ENCODE data around the gene NMD3.

DNA sequence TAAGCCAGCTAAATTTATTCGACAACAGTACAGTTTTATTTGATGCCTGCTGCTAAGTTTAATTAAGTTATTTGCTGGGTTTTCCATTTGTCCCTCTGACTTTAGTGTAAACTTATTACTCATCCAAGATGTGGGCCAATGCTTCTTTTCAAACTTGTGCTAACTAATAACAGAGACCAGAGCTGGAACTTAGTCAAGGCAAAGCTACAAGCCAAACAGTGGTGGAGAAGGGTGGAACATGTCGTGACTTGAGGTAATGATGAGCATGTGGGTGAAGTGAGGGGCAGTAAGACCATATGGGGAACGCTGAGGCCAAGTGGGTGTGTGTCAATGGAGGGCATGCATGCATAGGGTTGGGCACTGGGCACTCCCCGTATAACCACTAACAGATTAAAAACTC, 63.9 kb downstream of the NMD3 start:
- TF ChIP-seq POLR2AphosphoS5 (IDR thresholded peaks at IDR 0.05; ENCODE audit: low read depth, low read length) (no peak), POLR2A (IDR thresholded peaks at IDR 0.05; ENCODE audit: low read depth, low read length) (no peak), TAF1 (IDR thresholded peaks at IDR 0.05; ENCODE audit: borderline replicate concordance, low read depth, low read length) (no peak)
